ENCODE data around the gene FZD8.

The FZD8 gene

GRCh38 chr10:35668865-35669650 lies 27.0 kb upstream of the FZD8 start:
- H3K27ac ChIP-seq, result no peak overlapping the region
- TF ChIP-seq CTCF (conservative IDR thresholded peaks at IDR 0.05), result no peak

- TF ChIP-seq CTCF (conservative IDR thresholded peaks at IDR 0.05), result no peak
- H3K27ac ChIP-seq, result no peak overlapping the region
Observed at GRCh38 chr10:35667971-35668370, 25.9 kb upstream of the FZD8 start.

- H3K27ac ChIP-seq, result no peak overlapping the region
- no peak for TF ChIP-seq CTCF (conservative IDR thresholded peaks at IDR 0.05)
Observed at GRCh38 chr10:35667270-35667889, 25.3 kb upstream of the FZD8 start.

- H3K27ac ChIP-seq, result no peak overlapping the region
- TF ChIP-seq CTCF (conservative IDR thresholded peaks at IDR 0.05), result no peak
Observed at GRCh38 chr10:35661236-35661635, 19.1 kb upstream of the FZD8 start.

- TF ChIP-seq CTCF (conservative IDR thresholded peaks at IDR 0.05), result no peak
- H3K27ac ChIP-seq, result no peak overlapping the region
Observed at GRCh38 chr10:35659456-35659855, 17.4 kb upstream of the FZD8 start.

GRCh38 chr10:35657621-35658020 lies 15.5 kb upstream of the FZD8 start:
- TF ChIP-seq CTCF (conservative IDR thresholded peaks at IDR 0.05), result no peak
- H3K27ac ChIP-seq, result no peak overlapping the region

- no peak overlapping the region for H3K27ac ChIP-seq
- TF ChIP-seq CTCF (conservative IDR thresholded peaks at IDR 0.05), result no peak
Observed at GRCh38 chr10:35652824-35653223, 10.7 kb upstream of the FZD8 start.

All from VCaP (cell line).